ENCODE data around the gene SPINT3.

The SPINT3 gene

DNA sequence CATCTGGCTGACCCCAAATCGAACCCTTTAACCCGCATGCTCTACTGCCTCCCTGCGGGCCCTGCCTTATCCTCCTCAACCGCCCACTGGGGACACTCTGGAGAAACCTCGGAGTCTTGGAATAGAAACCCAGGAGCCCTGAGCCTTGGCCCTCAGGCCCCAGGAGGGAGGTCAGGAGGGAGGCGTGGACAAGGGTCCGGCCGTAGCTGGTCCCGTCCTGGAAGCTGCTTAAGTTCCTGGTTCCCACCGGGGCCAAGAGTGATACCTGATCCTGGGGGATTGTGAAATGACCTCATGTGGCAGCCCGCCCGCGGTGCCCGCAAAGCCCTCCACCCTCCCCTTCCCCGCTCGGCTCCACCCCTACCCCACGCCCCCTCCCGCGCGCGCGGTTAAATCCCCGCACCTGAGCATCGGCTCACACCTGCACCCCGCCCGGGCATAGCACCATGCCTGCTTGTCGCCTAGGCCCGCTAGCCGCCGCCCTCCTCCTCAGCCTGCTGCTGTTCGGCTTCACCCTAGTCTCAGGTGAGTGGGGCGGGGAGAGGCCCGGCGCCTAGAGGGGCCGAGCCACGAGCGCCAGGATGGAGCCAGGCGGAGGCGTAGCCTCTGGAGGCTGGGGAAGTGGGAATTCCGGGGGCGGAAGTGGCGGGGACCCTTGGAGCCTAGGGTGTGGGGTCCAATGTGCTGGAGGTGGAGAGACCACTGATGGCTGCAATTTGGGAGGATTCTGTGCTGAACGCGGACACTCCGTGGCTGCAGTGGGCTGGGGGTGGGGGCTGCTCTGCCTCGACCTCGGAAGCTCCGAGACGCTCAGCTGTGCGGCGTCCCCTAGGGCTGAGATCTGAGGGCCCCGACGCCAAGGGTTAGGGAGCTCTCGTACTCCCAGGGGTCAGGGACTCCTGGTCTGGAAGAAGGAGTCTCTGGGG, 45.8 kb downstream of the SPINT3 start, which contains the start of gene WFDC2:
Gene WFDC2 (plus strand): TSS at position 418 of the 926 bp plus-strand sequence. CDS start 29 bp downstream, at position 447.
- TF ChIP-seq EGR1 (IDR thresholded peaks at IDR 0.05) (peak; percentile 84), TEAD4 (IDR thresholded peaks at IDR 0.05) (no peak), CEBPB (IDR thresholded peaks at IDR 0.05) (peak; percentile 88), TAF1 (IDR thresholded peaks at IDR 0.05; ENCODE audit: low read depth) (no peak; the same call in 1 of the 2 replicates), NFIC (IDR thresholded peaks at IDR 0.05) (peak; percentile 51), FOXM1 (IDR thresholded peaks at IDR 0.05; ENCODE audit: borderline replicate concordance, low read depth) (no peak), ZBTB7A (IDR thresholded peaks at IDR 0.05; ENCODE audit: low read depth) (peak; percentile 18), CREB1 (IDR thresholded peaks at IDR 0.05; ENCODE audit: low read depth) (no peak), RAD21 (IDR thresholded peaks at IDR 0.05; ENCODE audit: low read depth) (peak; percentile 38; the same call in 1 of the 2 replicates), EP300 (IDR thresholded peaks at IDR 0.05; ENCODE audit: borderline replicate concordance) (peak; percentile 66), TCF12 (IDR thresholded peaks at IDR 0.05; ENCODE audit: low read depth) (peak; percentile 57; the same call in 1 of the 2 replicates), YY1 (IDR thresholded peaks at IDR 0.05; ENCODE audit: low read depth) (0 out of 2 replicates have a peak, but pooled peaks have one; percentile 18)
- TF ChIP-seq, protein P1, sequence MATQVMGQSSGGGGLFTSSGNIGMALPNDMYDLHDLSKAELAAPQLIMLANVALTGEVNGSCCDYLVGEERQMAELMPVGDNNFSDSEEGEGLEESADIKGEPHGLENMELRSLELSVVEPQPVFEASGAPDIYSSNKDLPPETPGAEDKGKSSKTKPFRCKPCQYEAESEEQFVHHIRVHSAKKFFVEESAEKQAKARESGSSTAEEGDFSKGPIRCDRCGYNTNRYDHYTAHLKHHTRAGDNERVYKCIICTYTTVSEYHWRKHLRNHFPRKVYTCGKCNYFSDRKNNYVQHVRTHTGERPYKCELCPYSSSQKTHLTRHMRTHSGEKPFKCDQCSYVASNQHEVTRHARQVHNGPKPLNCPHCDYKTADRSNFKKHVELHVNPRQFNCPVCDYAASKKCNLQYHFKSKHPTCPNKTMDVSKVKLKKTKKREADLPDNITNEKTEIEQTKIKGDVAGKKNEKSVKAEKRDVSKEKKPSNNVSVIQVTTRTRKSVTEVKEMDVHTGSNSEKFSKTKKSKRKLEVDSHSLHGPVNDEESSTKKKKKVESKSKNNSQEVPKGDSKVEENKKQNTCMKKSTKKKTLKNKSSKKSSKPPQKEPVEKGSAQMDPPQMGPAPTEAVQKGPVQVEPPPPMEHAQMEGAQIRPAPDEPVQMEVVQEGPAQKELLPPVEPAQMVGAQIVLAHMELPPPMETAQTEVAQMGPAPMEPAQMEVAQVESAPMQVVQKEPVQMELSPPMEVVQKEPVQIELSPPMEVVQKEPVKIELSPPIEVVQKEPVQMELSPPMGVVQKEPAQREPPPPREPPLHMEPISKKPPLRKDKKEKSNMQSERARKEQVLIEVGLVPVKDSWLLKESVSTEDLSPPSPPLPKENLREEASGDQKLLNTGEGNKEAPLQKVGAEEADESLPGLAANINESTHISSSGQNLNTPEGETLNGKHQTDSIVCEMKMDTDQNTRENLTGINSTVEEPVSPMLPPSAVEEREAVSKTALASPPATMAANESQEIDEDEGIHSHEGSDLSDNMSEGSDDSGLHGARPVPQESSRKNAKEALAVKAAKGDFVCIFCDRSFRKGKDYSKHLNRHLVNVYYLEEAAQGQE (IDR thresholded peaks at IDR 0.05; ENCODE audit: low read depth), result no peak
- TF ChIP-seq, protein P2, sequence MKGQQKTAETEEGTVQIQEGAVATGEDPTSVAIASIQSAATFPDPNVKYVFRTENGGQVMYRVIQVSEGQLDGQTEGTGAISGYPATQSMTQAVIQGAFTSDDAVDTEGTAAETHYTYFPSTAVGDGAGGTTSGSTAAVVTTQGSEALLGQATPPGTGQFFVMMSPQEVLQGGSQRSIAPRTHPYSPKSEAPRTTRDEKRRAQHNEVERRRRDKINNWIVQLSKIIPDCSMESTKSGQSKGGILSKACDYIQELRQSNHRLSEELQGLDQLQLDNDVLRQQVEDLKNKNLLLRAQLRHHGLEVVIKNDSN (IDR thresholded peaks at IDR 0.05), result no peak
- TF ChIP-seq, protein P3, sequence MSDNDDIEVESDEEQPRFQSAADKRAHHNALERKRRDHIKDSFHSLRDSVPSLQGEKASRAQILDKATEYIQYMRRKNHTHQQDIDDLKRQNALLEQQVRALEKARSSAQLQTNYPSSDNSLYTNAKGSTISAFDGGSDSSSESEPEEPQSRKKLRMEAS (IDR thresholded peaks at IDR 0.05), result peak; percentile 7; the same call in 1 of the 2 replicates

DNA sequence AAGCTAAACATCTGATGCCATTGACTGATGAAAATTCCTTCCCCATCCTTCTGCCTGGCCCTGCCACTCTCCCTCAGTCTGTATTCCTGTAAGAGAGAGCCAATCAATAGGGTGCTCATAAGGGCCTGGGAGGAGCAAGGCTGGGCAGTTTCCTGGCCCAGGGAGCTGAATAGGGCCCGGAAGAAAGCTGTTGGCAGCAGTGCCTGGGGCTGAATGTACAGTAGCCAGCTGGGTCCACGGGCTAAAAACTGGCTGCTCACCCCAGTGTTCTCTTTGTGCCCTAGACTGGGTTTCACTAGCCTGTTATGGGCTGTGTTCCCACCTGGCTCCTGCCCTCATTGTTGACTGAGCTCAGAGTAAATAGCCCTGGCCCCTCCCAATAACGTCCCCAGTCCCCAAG, 47.6 kb downstream of the SPINT3 start:
- TF ChIP-seq TCF12 (IDR thresholded peaks at IDR 0.05; ENCODE audit: low read depth), result no peak
- no peak for TF ChIP-seq ZBTB7A (IDR thresholded peaks at IDR 0.05; ENCODE audit: low read depth)
- no peak for TF ChIP-seq CEBPB (IDR thresholded peaks at IDR 0.05)
- no peak for TF ChIP-seq NFIC (IDR thresholded peaks at IDR 0.05)
- TF ChIP-seq, protein P2 (IDR thresholded peaks at IDR 0.05), result no peak
- TF ChIP-seq, protein P3 (IDR thresholded peaks at IDR 0.05), result no peak
- no peak for TF ChIP-seq EP300 (IDR thresholded peaks at IDR 0.05; ENCODE audit: borderline replicate concordance)
- no peak for TF ChIP-seq RAD21 (IDR thresholded peaks at IDR 0.05; ENCODE audit: low read depth)
- no peak for TF ChIP-seq CREB1 (IDR thresholded peaks at IDR 0.05; ENCODE audit: low read depth)
- TF ChIP-seq YY1 (IDR thresholded peaks at IDR 0.05; ENCODE audit: low read depth), result no peak
- no peak for TF ChIP-seq TAF1 (IDR thresholded peaks at IDR 0.05; ENCODE audit: low read depth)
- TF ChIP-seq FOXM1 (IDR thresholded peaks at IDR 0.05; ENCODE audit: borderline replicate concordance, low read depth), result no peak
- TF ChIP-seq, protein P1 (IDR thresholded peaks at IDR 0.05; ENCODE audit: low read depth), result no peak
- no peak for TF ChIP-seq TEAD4 (IDR thresholded peaks at IDR 0.05)
- TF ChIP-seq EGR1 (IDR thresholded peaks at IDR 0.05), result no peak

DNA sequence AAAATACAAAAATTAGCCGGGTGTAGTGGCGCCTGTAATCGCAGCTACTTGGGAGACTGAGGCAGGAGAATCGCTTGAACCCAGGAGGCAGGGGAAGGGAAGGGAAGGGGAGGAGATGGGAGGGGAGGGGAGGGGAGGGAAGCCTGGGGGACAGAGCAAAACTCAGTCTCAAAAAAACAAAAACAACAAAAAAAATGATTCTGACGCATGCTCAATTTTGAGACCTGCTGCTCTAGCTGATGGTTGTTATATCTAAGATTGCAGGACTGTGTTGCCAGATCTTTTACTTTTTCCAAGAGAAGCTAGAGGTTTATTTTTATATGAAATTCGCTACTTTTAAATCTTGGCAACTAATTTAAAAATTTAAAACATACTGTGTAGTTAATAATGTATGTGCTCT, 48.2 kb downstream of the SPINT3 start:
- TF ChIP-seq CREB1 (IDR thresholded peaks at IDR 0.05; ENCODE audit: low read depth) (no peak), FOXM1 (IDR thresholded peaks at IDR 0.05; ENCODE audit: borderline replicate concordance, low read depth) (no peak), TEAD4 (IDR thresholded peaks at IDR 0.05) (no peak), RAD21 (IDR thresholded peaks at IDR 0.05; ENCODE audit: low read depth) (no peak), NFIC (IDR thresholded peaks at IDR 0.05) (no peak), ZBTB7A (IDR thresholded peaks at IDR 0.05; ENCODE audit: low read depth) (no peak), EGR1 (IDR thresholded peaks at IDR 0.05) (no peak), YY1 (IDR thresholded peaks at IDR 0.05; ENCODE audit: low read depth) (no peak), EP300 (IDR thresholded peaks at IDR 0.05; ENCODE audit: borderline replicate concordance) (no peak), TCF12 (IDR thresholded peaks at IDR 0.05; ENCODE audit: low read depth) (no peak), CEBPB (IDR thresholded peaks at IDR 0.05) (no peak), TAF1 (IDR thresholded peaks at IDR 0.05; ENCODE audit: low read depth) (no peak)
- TF ChIP-seq, protein P1 (IDR thresholded peaks at IDR 0.05; ENCODE audit: low read depth), result no peak
- TF ChIP-seq, protein P3 (IDR thresholded peaks at IDR 0.05), result no peak
- TF ChIP-seq, protein P2 (IDR thresholded peaks at IDR 0.05), result no peak

All from Ishikawa (cell line).